GM21576 (cell line): ENCODE data around the gene DDX42.

Experiments
- ATAC-seq: cut with Tn5 transposase; IDR thresholded peaks from one replicate; pipeline ENCODE4 v1.9.1; 2021; ENCODE audit warnings: mild to moderate bottlenecking, moderate library complexity; ENCODE audit not compliant: unreplicated experiment

Gene DDX42

GRCh38 chr17:63774141-63774968 lies at the start of gene DDX42:
TSS of gene DDX42 (plus strand) at chr17:63774170. CDS start at chr17:63787050, 12,880 bp downstream.
- ATAC-seq = peak; percentile 3

GRCh38 chr17:63735691-63736090 lies 38.3 kb upstream of the DDX42 start:
- no peak for ATAC-seq

- ATAC-seq = no peak
These were observed 33.4 kb upstream of the DDX42 start for GRCh38 chr17:63740464-63741142.

- peak; percentile 13 for ATAC-seq
These were observed 32.9 kb upstream of the DDX42 start for GRCh38 chr17:63741143-63741407.

- peak; percentile 83 for ATAC-seq
These were observed 32.4 kb upstream of the DDX42 start, which contains the start of gene STRADA for GRCh38 chr17:63741408-63742173. TSS of gene STRADA (minus strand) at chr17:63741799. CDS start at chr17:63728369, 13,430 bp downstream.

GRCh38 chr17:63751806-63752205 lies 22.2 kb upstream of the DDX42 start:
- no peak for ATAC-seq

GRCh38 chr17:63752707-63753106 lies 21.3 kb upstream of the DDX42 start:
- ATAC-seq = no peak

- ATAC-seq = no peak
These were observed 20.8 kb upstream of the DDX42 start for GRCh38 chr17:63753215-63753614.

GRCh38 chr17:63754046-63754445 lies 19.9 kb upstream of the DDX42 start:
- no peak for ATAC-seq

GRCh38 chr17:63758428-63758827 lies 15.5 kb upstream of the DDX42 start:
- ATAC-seq = no peak

- ATAC-seq = no peak
These were observed 13.0 kb upstream of the DDX42 start for GRCh38 chr17:63760771-63761539.

- no peak for ATAC-seq
These were observed 11.6 kb upstream of the DDX42 start for GRCh38 chr17:63762161-63763078.

GRCh38 chr17:63764716-63765115 lies 9.3 kb upstream of the DDX42 start:
- no peak for ATAC-seq

- no peak for ATAC-seq
These were observed 7.2 kb upstream of the DDX42 start for GRCh38 chr17:63766754-63767153.

- ATAC-seq = no peak
These were observed 5.5 kb upstream of the DDX42 start for GRCh38 chr17:63768433-63768832.

GRCh38 chr17:63772801-63773271 lies 1.1 kb upstream of the DDX42 start:
- ATAC-seq = no peak

- peak; percentile 83 for ATAC-seq
These were observed 464 bp upstream of the DDX42 start, which contains the start of gene CCDC47 for GRCh38 chr17:63773272-63774140. TSS of gene CCDC47 (minus strand) at chr17:63773597. CDS start at chr17:63766175, 7,422 bp downstream.

- ATAC-seq = no peak
These were observed 947 bp downstream of the DDX42 start for GRCh38 chr17:63774969-63775265.

GRCh38 chr17:63775420-63775819 lies 1.4 kb downstream of the DDX42 start:
- no peak for ATAC-seq
